ENCODE results near the gene MBNL2.

The MBNL2 gene

GRCh38 chr13:97255515-97256021, 33.4 kb downstream of the MBNL2 start:
- no peak for DNase-seq

GRCh38 chr13:97256343-97256783, 34.2 kb downstream of the MBNL2 start:
- DNase-seq, result no peak

DNA sequence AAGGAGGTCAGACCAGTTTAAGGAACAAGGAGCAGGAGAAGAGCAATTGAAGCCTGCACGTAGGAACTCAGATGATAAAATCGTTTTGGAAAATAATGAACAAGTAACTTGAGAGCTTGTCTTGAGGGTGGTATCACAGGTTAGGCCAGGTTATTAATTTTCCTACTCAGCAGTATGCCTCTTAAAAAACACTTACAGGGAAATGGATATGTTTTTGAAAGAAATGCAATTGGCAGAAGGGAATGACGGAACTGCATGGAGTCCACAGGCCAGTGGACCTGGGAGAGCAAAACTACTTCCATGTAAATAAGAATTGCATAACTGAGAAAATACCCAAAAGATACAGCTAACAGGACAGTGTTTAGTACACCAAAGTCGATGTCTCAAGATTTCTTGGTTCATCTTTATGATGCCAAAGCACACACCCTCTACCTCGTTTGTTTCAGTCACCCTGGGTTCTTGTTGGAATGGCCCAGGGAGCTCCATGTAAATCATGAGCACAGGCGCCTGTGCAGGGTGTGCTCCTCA, 35.2 kb downstream of the MBNL2 start:
- no peak for DNase-seq

DNA sequence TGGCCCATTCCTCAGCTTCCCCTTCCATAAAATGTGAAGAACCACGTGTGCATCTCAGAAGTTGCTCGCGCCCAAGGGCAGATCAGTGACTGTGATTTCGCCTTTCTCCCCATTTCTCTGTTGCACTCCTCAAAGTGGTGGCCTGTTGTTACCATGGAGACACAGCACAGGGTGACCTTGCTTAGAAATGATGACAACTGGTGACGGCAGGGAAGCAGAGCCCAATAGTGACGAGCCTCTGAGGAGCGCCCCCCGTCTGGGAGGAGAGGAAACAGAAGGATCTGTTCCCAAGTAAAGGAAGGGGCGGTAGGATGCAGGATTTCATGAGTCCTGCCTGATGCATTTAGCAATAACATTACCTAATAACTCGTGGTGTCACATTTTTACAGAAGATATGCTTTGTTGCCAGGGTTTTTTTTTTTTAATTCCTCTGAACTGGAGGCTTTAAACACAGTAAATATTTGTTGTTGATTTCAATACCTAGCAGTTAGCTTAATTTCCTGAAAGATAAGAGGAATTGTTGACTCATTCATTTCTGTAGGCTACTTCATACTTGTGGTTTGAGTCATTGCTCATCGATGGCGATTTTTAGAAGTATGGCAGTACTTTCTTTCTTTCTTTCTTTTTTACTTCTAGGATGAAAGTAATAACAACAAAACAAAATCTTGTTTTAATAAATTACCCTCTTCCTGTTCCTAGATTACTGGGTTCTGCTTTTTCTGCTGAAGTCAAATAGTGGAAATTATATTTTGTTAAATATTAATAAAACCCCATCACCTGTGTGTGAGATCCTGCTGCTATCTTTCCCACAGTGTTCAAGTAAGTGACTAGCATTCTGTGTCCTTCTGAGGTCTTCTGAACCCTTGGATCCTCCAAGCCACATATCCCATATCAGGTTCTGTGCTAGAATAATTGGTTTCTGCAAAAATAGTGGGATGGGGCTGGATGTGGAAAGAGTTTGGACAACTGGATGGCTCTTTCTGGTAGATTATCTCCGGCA, 36.0 kb downstream of the MBNL2 start:
- DNase-seq, result no peak

- DNase-seq, result no peak
These were observed 36.7 kb downstream of the MBNL2 start for GRCh38 chr13:97258801-97259200.

DNA sequence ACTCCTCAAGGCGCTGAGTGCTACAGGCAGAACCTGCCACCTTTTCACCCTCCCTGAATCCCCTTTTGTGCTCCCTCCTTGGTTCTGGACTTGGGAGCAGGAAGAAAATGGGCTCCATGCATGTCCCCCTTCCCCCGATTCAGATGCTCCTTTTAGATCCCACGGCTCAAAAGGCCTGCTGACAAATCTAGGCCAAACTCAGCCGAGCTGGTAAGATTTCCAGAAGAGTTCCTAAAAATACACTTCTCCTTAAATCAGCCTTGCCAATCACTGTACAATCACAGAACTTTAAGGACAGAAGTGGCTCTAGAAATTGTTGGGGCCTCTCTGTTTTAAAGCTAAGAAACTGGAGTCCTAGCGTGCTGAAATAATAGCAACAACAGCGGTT, 37.3 kb downstream of the MBNL2 start:
- no peak for DNase-seq

DNA sequence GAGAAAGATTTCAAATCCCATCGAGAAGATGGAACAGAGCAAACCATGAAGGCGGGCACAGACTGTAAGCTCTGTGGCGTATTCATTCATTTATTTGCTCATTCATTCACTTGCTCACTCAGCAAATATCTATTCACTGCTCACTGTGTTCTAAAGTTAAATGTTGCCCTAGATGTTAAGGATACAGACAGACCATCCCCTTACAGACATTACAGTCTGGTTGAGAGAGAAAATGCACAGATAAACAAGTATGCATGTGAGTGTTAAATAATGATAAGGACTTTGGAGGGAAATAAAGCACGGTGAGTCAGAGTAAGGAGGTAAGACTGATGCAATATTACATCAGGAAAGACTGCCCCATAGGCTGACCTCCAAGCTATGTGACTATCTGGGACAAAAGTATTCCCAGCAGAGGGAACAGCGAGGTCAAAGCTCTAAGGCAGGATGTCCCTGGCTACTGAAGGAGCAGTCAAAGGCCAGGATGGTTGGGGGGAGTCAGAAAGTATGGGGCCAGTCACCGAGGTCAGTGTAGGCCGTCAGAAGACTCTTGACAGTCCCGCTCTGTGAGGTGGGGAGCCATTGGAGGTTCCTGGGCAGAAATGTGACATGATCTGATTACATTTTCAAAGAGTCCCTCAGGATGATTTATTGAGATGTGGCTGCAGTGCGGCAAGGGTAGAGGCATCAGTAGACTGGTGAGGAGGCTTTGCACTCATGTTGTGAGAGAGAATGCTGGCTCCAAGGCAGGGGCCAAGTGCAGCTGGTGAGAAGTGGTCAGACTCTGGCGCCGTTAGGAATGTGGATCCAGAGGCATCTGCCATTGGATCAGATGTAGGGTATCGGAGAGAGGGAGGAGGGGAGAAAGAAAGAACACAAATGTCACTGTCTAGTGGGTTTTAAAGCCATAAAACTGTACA, 37.9 kb downstream of the MBNL2 start:
- no peak for DNase-seq

DNA sequence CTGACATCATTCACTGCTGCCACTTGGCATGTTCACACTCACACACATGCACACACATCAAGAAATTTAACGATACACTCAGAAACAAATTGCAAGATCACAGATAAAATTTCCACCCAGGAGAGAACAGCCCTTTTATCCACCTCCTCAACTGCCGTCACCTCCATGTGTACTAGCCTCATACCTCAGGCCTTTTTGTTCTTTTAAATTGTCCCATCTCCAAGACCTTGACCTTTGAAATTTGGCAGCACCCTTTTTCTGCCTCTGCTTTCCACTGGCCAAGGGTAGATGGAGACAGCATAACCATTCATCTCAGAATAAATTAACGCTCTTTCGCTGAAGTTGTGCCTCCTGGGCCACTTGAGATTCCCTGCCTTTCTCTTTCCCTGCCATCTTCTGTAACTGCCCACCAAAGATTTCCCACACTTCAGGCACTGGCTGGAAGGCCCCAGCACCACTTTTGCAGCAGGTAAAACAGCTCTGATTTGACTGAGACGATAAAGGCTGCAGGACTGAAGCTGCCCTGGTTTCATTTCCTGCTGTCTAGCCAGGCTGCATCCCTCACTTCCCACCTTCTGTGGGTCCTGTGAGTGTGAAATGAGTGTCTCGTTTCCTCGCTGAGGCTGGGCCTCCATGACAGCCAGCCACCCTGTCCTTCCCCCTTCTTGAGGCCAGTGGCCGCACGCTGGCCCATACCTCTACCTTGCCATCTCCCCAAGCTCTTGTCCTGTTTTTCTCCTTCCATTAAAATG, 39.3 kb downstream of the MBNL2 start:
- no peak for DNase-seq

- DNase-seq, result no peak
These were observed 39.9 kb downstream of the MBNL2 start for GRCh38 chr13:97262058-97262457.

DNA sequence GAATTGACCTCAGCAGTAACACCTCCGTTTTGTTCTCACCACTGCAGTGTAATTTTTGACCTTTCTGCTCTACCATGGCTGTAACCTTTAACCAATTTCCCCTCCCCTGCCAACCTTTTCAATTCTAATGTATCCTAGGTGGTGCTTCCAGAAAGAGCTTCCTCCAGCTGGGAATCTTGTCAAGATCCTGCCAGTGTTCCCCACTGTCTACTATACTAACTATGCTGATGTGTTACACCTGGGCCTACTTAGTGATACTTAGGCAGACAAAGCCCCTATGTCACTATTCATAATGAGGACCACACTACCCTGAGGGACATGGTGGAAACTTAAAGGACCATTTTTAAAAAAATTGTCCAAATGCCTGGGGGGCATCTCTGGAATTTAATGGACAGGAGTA, 41.0 kb downstream of the MBNL2 start:
- no peak for DNase-seq

DNA sequence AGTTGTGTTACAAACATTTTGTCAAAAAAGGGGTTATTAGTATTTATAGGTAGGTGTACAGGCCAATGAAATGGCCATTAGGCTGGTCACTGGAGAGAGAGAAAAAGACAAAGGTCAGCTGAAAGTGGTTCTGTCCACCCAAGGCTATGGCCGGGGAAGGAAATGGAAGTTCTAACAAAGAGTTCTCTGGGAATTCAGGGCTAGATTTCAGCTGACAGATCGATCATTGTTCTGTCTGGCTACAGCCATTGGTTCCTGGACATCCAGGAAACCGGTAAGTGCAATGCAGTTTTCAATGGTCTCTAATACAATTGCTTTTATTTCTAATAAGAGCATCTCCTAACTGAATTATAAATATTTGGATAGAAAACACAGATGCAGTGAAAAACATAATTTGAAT, 42.5 kb downstream of the MBNL2 start:
- no peak for DNase-seq

GRCh38 chr13:97266332-97266731, 44.2 kb downstream of the MBNL2 start:
- no peak for DNase-seq

DNA sequence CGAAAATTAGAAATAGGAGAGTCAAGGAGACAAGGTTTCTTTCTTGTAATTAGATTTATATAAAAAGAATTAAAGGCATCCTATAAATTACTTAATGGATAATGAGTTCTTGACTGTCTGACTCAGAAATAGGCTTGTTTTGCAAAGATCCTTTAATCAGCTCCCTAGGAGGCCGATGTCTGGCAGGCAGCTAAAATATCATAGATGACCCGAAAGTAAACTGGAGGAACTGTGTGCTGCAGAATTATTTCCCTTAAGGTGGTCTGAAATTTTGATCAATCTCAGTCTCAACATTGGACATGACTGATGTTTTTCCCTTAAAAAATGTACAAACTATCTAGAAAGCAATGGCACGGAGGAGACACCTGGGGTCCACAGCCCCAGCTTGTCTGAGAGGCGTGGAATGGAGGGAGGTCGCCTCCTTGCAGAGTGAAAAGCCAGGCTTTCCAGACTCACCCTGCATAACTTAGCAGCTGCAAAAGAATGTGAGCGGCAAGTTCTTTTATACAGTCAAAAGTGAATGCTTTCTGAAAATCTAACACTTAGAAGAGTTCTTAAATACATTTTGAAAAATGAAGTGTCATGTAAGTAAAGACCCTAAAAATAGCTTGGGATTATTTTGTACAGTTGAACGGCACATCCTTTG, 44.8 kb downstream of the MBNL2 start:
- no peak for DNase-seq

- DNase-seq, result no peak
These were observed 45.4 kb downstream of the MBNL2 start for GRCh38 chr13:97267418-97268059.

- no peak for DNase-seq
These were observed 46.6 kb downstream of the MBNL2 start for GRCh38 chr13:97268772-97269171.

GRCh38 chr13:97269603-97270002, 47.5 kb downstream of the MBNL2 start:
- DNase-seq, result no peak

- DNase-seq, result no peak
These were observed 50.4 kb downstream of the MBNL2 start for GRCh38 chr13:97272526-97272925.

DNA sequence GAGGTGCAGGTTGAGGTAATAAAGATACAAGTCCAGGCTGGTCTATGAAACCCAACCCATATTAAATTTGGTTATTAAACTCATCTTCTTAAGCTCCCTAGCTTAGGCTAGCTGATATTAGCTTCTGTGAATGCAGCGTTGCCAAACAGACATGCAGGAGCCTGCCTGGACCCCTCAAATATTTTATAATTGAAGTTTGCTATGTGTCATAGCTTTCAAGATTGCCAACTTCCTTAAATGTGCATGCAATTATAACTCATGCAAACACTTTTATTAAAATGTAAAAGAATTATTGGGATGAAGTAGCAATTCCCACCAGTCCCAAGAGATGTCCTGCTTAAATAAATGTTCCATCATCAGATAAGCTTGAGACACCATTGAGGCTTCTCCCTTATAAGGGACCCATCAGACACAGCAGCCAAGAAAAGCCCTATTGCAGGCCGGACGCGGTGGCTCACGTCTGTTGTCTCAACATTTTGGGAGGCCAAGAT, 51.3 kb downstream of the MBNL2 start:
- no peak for DNase-seq

DNA sequence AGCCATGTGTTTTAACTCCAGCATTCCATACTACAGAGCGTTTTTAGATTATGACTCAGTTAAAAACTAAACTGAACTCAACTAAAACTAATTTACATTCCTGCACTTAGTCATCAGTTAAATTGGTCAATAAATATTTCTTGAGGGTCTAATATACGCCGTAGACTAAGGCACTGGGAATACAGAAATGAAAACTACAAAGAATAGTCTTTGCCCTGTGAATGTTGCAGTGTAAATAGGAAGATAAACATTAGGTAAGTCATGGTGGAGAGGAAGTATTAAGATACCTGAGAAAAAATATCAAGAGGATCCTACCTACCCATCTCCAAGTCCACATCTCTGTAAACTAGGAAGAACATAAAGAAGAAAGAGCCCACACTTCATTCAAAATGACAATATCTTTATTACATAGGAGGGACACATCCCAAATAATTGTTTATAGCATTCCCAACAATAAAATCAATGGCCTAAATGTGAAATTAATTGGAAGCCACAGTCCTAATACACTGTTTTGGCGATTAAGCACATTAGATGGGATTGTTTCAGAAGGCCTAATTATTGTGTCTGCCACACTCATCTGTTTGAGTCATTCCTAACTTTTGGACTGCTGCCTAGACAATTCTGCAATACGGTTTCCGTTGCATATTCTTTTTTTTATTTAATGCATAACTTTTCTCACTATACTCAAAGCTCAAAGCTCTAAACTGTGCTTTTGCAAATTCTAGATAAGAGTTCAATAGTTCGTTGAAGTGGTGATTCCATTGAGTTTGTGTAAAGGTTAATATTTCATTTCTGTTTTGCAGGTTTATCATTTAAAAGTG, 52.9 kb downstream of the MBNL2 start:
- DNase-seq, result no peak

Measured in midbrain (tissue), 1 donor.